Panc1 (cell line): ENCODE measurements around the gene PRMT6. TPM values are rescaled to one million over a fixed set of nuclear protein-coding genes. Genes with fewer than 3 reads are reported as not detected.

ENCODE experiments used
- ATAC-seq: fragments of 200-7000 bp; cut with Tn5 transposase; 2 replicates; pipeline ENCODE4 v1.9.1; 2020; ENCODE audit warnings: mild to moderate bottlenecking, moderate library complexity
- BruUV-seq: library from RNA; stranded (reverse); fragments of 400-500 nt; replicated peaks from 2 replicates; lab custom pipeline; 2021; lab: Mats Ljungman, UMichigan
- CTCF ChIA-PET: fragments of 300-600 bp; sonication (Branson Sonifier 250); formaldehyde crosslinking; loops from one replicate; lab custom pipeline; 2022; ENCODE audit warnings: antibody characterized with exemption; lab: Charles Lee
- POLR2A ChIA-PET: fragments of 300-600 bp; sonication (Branson Sonifier 250); formaldehyde crosslinking; loops from one replicate; lab custom pipeline; 2022; ENCODE audit warnings: antibody characterized with exemption; lab: Charles Lee
- DNase-seq: peaks from one replicate; pipeline ENCODE4 v3.0.0-alpha.2; 2010; ENCODE audit warnings: low read depth, low spot score
- H3K27ac ChIP-seq: 2 replicates; pipeline ENCODE4 v1.5.1; 2011; ENCODE audit warnings: mild to moderate bottlenecking, low read length, inconsistent platforms
- H3K27me3 ChIP-seq: fragments of 200-500 bp; sonication (Bioruptor generic); 2 replicates; pipeline ENCODE4 v1.6.0; 2014; ENCODE audit warnings: low read length, inconsistent platforms; ENCODE audit not compliant: control insufficient read depth, insufficient read depth
- H3K36me3 ChIP-seq: fragments of 200-500 bp; sonication (Bioruptor generic); 2 replicates; pipeline ENCODE4 v1.5.1; 2014; ENCODE audit warnings: inconsistent platforms, mild to moderate bottlenecking, low read length, moderate library complexity; ENCODE audit not compliant: control insufficient read depth, insufficient read depth
- H3K4me1 ChIP-seq: 2 replicates; pipeline ENCODE4 v1.5.1; 2011; ENCODE audit warnings: inconsistent platforms, mild to moderate bottlenecking, low read length, moderate library complexity; ENCODE audit not compliant: control insufficient read depth, insufficient read depth
- H3K4me3 ChIP-seq, 2 experiments: 2 replicates each; pipeline ENCODE4 v1.5.1; 2011 to 2012; ENCODE audit warnings: low read depth in 2 of 2, low read length in 2 of 2, mild to moderate bottlenecking in 2 of 2, inconsistent platforms in 1 of 2, moderate library complexity in 1 of 2
- H3K9me3 ChIP-seq: fragments of 200-500 bp; sonication (Bioruptor generic); 2 replicates; pipeline ENCODE4 v1.5.1; 2014; ENCODE audit warnings: low read depth, mild to moderate bottlenecking, inconsistent platforms, low read length, moderate library complexity; ENCODE audit not compliant: control insufficient read depth, insufficient read depth
- POLR2AphosphoS5 ChIP-seq: IDR thresholded peaks from 2 replicates; pipeline ENCODE4 v1.6.1; 2012; ENCODE audit warnings: mild to moderate bottlenecking, low read depth, low read length, moderate library complexity
- SIN3A ChIP-seq: IDR thresholded peaks from 2 replicates; pipeline ENCODE4 v1.6.1; 2012; ENCODE audit warnings: low read depth, mild to moderate bottlenecking, low read length, moderate library complexity, borderline replicate concordance; ENCODE audit not compliant: insufficient read depth
- TCF7L2 ChIP-seq: IDR thresholded peaks from 2 replicates; pipeline ENCODE4 v1.6.1; 2011; ENCODE audit warnings: mild to moderate bottlenecking, low read depth, low read length, inconsistent platforms
- in situ Hi-C: cut with HindIII; loops from 2 replicates; pipeline ENCODE4 v1.10.0; 2016; ENCODE audit warnings: low sequenced_read_pairs, low pct_unique_long_range_greater_than_20kb
- intact Hi-C: fragments of 100-400 bp; cut with micrococcal nuclease; formaldehyde crosslinking; loops from one replicate; pipeline ENCODE4 v1.10.0; 2022; ENCODE audit not compliant: unreplicated experiment
- total RNA-seq: library from RNA; stranded (reverse); gene quantifications from one replicate; pipeline ENCODE4 v1.2.1, GENCODE V29; 2021; ENCODE audit not compliant: unreplicated experiment
- TF ChIP-seq, protein P1 (sequence below), 2 experiments: IDR thresholded peaks; 2 replicates each; pipeline ENCODE4 v1.6.1; 2011 to 2012; ENCODE audit warnings: low read depth in 2 of 2, control low read depth in 1 of 2, low read length in 1 of 2, mild to moderate bottlenecking in 1 of 2, moderate library complexity in 1 of 2; ENCODE audit not compliant: insufficient read depth in 1 of 2
- TF ChIP-seq, protein P2 (sequence below): fragments of 450-650 bp; IDR thresholded peaks from 2 replicates; pipeline ENCODE4 v1.5.1; 2017; ENCODE audit warnings: mild to moderate bottlenecking

PRMT6 gene
- total RNA-seq, 1 experiment from 2014 or later, result 11.5 TPM

DNA sequence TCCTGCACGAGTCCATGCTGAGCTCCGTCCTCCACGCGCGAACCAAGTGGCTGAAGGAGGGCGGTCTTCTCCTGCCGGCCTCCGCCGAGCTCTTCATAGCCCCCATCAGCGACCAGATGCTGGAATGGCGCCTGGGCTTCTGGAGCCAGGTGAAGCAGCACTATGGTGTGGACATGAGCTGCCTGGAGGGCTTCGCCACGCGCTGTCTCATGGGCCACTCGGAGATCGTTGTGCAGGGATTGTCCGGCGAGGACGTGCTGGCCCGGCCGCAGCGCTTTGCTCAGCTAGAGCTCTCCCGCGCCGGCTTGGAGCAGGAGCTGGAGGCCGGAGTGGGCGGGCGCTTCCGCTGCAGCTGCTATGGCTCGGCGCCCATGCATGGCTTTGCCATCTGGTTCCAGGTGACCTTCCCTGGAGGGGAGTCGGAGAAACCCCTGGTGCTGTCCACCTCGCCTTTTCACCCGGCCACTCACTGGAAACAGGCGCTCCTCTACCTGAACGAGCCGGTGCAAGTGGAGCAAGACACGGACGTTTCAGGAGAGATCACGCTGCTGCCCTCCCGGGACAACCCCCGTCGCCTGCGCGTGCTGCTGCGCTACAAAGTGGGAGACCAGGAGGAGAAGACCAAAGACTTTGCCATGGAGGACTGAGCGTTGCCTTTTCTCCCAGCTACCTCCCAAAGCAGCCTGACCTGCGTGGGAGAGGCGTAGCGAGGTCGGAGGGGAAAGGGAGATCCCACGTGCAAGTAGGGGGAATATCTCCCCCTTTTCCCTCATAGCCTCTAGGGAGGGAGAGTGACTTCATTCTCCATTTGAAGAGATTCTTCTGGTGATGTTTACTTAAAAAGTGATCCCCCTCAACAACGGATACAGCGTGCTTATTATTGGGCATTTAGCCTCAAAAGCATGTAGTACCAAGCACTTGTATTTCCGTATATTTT, 991 bp downstream of the PRMT6 start:
- POLR2A ChIA-PET, result interaction anchor here (0.6 kb wide), 1 partner anchor 10 kb away, joined by 3 read pairs; no protein-coding TSS in a partner anchor
- peak overlapping the region; percentile 74 for H3K27ac ChIP-seq

DNA sequence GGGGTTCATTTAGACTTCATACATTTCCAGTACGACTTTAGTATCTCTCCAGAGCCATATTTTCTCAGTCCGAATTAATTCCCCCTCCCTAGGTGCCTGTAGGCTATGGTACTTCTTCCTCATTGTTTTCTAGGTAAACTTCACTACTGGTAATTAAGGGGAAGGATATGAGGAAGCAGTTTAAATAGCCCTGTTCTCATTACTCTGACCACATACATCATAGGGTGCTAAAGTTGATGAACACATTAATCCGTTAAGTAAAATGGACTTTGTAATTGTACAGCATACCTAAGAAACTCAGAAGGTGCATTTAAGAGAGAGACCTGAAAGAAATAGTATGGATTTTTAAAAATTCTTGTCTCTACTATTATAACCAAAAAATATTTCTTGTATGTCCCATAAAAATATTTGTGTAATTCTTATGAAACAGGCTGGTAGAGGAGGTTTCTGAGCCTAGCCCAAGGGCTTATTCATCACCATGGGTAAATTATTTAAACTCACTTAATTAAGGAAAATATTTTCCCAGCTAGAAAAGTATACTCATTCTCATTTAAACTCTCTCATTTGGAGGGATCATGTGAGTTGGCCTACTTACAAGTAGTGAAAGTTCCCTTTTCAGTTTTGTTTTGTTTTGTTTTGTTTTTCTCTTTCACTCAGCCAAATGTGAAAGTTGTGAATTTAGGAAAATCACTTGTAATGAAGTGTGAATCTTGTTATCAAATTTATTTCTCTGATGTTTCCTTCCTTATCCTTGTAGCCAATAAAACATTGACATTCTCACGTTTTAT, 2.0 kb downstream of the PRMT6 start:
- CTCF ChIA-PET, result no interaction called here

More for the DNA sequence above, 991 bp downstream of the PRMT6 start:
- peak; percentile 81 for ATAC-seq
- H3K4me1 ChIP-seq, result peaks cover 6% of the 10 kb centered on the region; the same call in 1 of the 2 replicates
- peak overlapping the region; percentile 76 to 86 for H3K4me3 ChIP-seq
- no peak for TF ChIP-seq TCF7L2
- no peak for TF ChIP-seq SIN3A
- TF ChIP-seq, protein P1, sequence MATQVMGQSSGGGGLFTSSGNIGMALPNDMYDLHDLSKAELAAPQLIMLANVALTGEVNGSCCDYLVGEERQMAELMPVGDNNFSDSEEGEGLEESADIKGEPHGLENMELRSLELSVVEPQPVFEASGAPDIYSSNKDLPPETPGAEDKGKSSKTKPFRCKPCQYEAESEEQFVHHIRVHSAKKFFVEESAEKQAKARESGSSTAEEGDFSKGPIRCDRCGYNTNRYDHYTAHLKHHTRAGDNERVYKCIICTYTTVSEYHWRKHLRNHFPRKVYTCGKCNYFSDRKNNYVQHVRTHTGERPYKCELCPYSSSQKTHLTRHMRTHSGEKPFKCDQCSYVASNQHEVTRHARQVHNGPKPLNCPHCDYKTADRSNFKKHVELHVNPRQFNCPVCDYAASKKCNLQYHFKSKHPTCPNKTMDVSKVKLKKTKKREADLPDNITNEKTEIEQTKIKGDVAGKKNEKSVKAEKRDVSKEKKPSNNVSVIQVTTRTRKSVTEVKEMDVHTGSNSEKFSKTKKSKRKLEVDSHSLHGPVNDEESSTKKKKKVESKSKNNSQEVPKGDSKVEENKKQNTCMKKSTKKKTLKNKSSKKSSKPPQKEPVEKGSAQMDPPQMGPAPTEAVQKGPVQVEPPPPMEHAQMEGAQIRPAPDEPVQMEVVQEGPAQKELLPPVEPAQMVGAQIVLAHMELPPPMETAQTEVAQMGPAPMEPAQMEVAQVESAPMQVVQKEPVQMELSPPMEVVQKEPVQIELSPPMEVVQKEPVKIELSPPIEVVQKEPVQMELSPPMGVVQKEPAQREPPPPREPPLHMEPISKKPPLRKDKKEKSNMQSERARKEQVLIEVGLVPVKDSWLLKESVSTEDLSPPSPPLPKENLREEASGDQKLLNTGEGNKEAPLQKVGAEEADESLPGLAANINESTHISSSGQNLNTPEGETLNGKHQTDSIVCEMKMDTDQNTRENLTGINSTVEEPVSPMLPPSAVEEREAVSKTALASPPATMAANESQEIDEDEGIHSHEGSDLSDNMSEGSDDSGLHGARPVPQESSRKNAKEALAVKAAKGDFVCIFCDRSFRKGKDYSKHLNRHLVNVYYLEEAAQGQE (IDR thresholded peaks at IDR 0.05; ENCODE audit: insufficient read depth in 1 of 2, low read depth in 2 of 2, low read length in 1 of 2), result no peak
- no peak for TF ChIP-seq POLR2AphosphoS5
- TF ChIP-seq, protein P2, sequence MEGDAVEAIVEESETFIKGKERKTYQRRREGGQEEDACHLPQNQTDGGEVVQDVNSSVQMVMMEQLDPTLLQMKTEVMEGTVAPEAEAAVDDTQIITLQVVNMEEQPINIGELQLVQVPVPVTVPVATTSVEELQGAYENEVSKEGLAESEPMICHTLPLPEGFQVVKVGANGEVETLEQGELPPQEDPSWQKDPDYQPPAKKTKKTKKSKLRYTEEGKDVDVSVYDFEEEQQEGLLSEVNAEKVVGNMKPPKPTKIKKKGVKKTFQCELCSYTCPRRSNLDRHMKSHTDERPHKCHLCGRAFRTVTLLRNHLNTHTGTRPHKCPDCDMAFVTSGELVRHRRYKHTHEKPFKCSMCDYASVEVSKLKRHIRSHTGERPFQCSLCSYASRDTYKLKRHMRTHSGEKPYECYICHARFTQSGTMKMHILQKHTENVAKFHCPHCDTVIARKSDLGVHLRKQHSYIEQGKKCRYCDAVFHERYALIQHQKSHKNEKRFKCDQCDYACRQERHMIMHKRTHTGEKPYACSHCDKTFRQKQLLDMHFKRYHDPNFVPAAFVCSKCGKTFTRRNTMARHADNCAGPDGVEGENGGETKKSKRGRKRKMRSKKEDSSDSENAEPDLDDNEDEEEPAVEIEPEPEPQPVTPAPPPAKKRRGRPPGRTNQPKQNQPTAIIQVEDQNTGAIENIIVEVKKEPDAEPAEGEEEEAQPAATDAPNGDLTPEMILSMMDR, result no peak
- no peaks in the 10 kb centered on the region for H3K9me3 ChIP-seq
- H3K27me3 ChIP-seq, result no peaks in the 10 kb centered on the region
- in situ Hi-C loops (no loop called here), intact Hi-C loops (no loop called here)
- CTCF ChIA-PET, result no interaction called here
- DNase-seq, result peak; percentile 4
- H3K36me3 ChIP-seq, result no peaks in the 10 kb centered on the region; the same call in 1 of the 2 replicates
- BruUV-seq, result no TSS peak

More for the DNA sequence above, 2.0 kb downstream of the PRMT6 start:
- Histone ChIP-seq H3K4me3 (peak overlapping the region; percentile 76 to 86), H3K4me1 (peaks cover 6% of the 10 kb centered on the region; the same call in 1 of the 2 replicates), H3K27me3 (no peaks in the 10 kb centered on the region), H3K27ac (peak overlapping the region; percentile 74; the same call in 1 of the 2 replicates), H3K36me3 (no peaks in the 10 kb centered on the region; the same call in 1 of the 2 replicates), H3K9me3 (no peaks in the 10 kb centered on the region)
- TF ChIP-seq SIN3A, result no peak
- no peak for TF ChIP-seq TCF7L2
- TF ChIP-seq, protein P1 (IDR thresholded peaks at IDR 0.05; ENCODE audit: insufficient read depth in 1 of 2, low read depth in 2 of 2, low read length in 1 of 2), result no peak
- no peak for TF ChIP-seq POLR2AphosphoS5
- TF ChIP-seq, protein P2, result no peak
- POLR2A ChIA-PET, result no interaction called here
- BruUV-seq, result TSS peak; percentile 81
- in situ Hi-C loops, result no loop called here
- intact Hi-C loops, result no loop called here
- no peak for ATAC-seq
- DNase-seq, result no peak
